ENCODE data around the gene EPN1. TPM values are rescaled to one million over a fixed set of nuclear protein-coding genes. Genes with fewer than 3 reads are reported as not detected.

EPN1 gene
- polyA plus RNA-seq, 1 of the 3 experiments (the other 2 are of a cell fraction): 134 TPM

GRCh38 chr19:55636723-55637122, 38.3 kb upstream of the EPN1 start:
- WGBS (ENCODE audit: low lambda C conversion rate): 88% methylated on average over 4 of the region's 4 CpGs
- no peaks in the 10 kb centered on the region for H3K9me3 ChIP-seq

GRCh38 chr19:55637534-55637933, 37.5 kb upstream of the EPN1 start:
- Histone ChIP-seq H3K79me2 (ENCODE audit: insufficient read depth) (peaks cover 72% of the 10 kb centered on the region), H3K4me1 (ENCODE audit: control insufficient read depth in 1 of 2, insufficient read depth in 2 of 2, low read depth in 1 of 2, low read length in 1 of 2) (peaks cover 8 to 29% of the 10 kb centered on the region in 2 experiments; a peak in 1 of 4 replicates), H3F3A (replicated peaks; ENCODE audit: insufficient read depth) (peaks cover 36% of the 10 kb centered on the region), H3K27ac (ENCODE audit: low read depth in 2 of 2, low read length in 1 of 2) (no peak overlapping the region), H3K9me2 (no peaks in the 10 kb centered on the region), H3K4me3 (ENCODE audit: low read depth in 2 of 2, low read length in 1 of 2) (no peak overlapping the region), H3K27me3 (ENCODE audit: insufficient read depth) (no peaks in the 10 kb centered on the region), H4K20me1 (ENCODE audit: insufficient read depth) (no peaks in the 10 kb centered on the region), H2AFZ (ENCODE audit: low read depth) (no peak overlapping the region), H3K9me3 (no peaks in the 10 kb centered on the region), H3K4me2 (peak overlapping the region; percentile 15; the same call in 1 of the 2 replicates), H3K36me3 (replicated peaks in 1 of 2; ENCODE audit: control insufficient read depth in 1 of 2, insufficient read depth in 2 of 2, low read length in 1 of 2) (peaks cover 0 to 6% of the 10 kb centered on the region in 2 experiments), H3K9ac (no peak overlapping the region)
- DNase-seq: peak; percentile 1
- 76% methylated on average over 11 of the region's 11 CpGs for WGBS (ENCODE audit: low lambda C conversion rate)
- ChIA-PET POLR2A (interaction anchor here (1.6 kb wide), 1 partner anchor 13 kb away, joined by 4 read pairs; the partner anchor contains the start of gene ZNF784), CTCF (interaction anchor here (0.8 to 5.0 kb wide), 5 partner anchors 10 to 548 kb away, joined by 3 to 28 read pairs (median 6); partner anchors contain the start of gene CCDC106)
- TF ChIP-seq FOXJ3 (CRISPR knock-in tag; IDR thresholded peaks at IDR 0.05) (no peak), SMC3 (IDR thresholded peaks at IDR 0.05; ENCODE audit: low read depth, low read length) (no peak), POLR2AphosphoS5 (IDR thresholded peaks at IDR 0.05; ENCODE audit: low read depth, low read length) (no peak), NRF1 (IDR thresholded peaks at IDR 0.05; ENCODE audit: low read depth, low read length) (no peak), YY1 (IDR thresholded peaks at IDR 0.05; ENCODE audit: low read depth) (no peak), TEAD4 (IDR thresholded peaks at IDR 0.05; ENCODE audit: borderline replicate concordance, insufficient read depth) (no peak), RXRA (IDR thresholded peaks at IDR 0.05; ENCODE audit: borderline replicate concordance, low read depth) (no peak), FOXM1 (IDR thresholded peaks at IDR 0.05; ENCODE audit: low read depth) (no peak), TCF12 (IDR thresholded peaks at IDR 0.05) (no peak), JUND (IDR thresholded peaks at IDR 0.05) (no peak)
- TF ChIP-seq, protein P1, sequence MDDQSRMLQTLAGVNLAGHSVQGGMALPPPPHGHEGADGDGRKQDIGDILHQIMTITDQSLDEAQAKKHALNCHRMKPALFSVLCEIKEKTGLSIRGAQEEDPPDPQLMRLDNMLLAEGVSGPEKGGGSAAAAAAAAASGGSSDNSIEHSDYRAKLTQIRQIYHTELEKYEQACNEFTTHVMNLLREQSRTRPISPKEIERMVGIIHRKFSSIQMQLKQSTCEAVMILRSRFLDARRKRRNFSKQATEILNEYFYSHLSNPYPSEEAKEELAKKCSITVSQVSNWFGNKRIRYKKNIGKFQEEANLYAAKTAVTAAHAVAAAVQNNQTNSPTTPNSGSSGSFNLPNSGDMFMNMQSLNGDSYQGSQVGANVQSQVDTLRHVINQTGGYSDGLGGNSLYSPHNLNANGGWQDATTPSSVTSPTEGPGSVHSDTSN (IDR thresholded peaks at IDR 0.05): no peak
- TF ChIP-seq, protein P2, sequence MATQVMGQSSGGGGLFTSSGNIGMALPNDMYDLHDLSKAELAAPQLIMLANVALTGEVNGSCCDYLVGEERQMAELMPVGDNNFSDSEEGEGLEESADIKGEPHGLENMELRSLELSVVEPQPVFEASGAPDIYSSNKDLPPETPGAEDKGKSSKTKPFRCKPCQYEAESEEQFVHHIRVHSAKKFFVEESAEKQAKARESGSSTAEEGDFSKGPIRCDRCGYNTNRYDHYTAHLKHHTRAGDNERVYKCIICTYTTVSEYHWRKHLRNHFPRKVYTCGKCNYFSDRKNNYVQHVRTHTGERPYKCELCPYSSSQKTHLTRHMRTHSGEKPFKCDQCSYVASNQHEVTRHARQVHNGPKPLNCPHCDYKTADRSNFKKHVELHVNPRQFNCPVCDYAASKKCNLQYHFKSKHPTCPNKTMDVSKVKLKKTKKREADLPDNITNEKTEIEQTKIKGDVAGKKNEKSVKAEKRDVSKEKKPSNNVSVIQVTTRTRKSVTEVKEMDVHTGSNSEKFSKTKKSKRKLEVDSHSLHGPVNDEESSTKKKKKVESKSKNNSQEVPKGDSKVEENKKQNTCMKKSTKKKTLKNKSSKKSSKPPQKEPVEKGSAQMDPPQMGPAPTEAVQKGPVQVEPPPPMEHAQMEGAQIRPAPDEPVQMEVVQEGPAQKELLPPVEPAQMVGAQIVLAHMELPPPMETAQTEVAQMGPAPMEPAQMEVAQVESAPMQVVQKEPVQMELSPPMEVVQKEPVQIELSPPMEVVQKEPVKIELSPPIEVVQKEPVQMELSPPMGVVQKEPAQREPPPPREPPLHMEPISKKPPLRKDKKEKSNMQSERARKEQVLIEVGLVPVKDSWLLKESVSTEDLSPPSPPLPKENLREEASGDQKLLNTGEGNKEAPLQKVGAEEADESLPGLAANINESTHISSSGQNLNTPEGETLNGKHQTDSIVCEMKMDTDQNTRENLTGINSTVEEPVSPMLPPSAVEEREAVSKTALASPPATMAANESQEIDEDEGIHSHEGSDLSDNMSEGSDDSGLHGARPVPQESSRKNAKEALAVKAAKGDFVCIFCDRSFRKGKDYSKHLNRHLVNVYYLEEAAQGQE (IDR thresholded peaks at IDR 0.05; ENCODE audit: low read depth, low read length): no peak

More at GRCh38 chr19:55636723-55637122, 38.3 kb upstream of the EPN1 start:
- no peaks in the 10 kb centered on the region for H3K9me2 ChIP-seq
- H3K27me3 ChIP-seq (ENCODE audit: insufficient read depth): no peaks in the 10 kb centered on the region
- ChIA-PET CTCF (interaction anchor here (0.9 to 5.0 kb wide), 6 partner anchors 12 to 495 kb away, joined by 3 to 28 read pairs (median 4); partner anchors contain the start of genes ZNF784 and ZNF865), POLR2A (interaction anchor here (0.6 to 1.6 kb wide), 3 partner anchors 12 to 52 kb away, joined by 3 to 4 read pairs (median 3); partner anchors contain the start of gene ZNF784)
- peaks cover 36% of the 10 kb centered on the region for H3F3A ChIP-seq (replicated peaks; ENCODE audit: insufficient read depth)
- no peaks in the 10 kb centered on the region for H4K20me1 ChIP-seq (ENCODE audit: insufficient read depth)
- no peak overlapping the region for H2AFZ ChIP-seq (ENCODE audit: low read depth)
- peaks cover 8 to 28% of the 10 kb centered on the region in 2 experiments; a peak in 1 of 4 replicates for H3K4me1 ChIP-seq (ENCODE audit: control insufficient read depth in 1 of 2, insufficient read depth in 2 of 2, low read depth in 1 of 2, low read length in 1 of 2)
- peak overlapping the region in 1 of 2 experiments; percentile 86; a peak in 1 of 4 replicates for H3K4me3 ChIP-seq (ENCODE audit: low read depth in 2 of 2, low read length in 1 of 2)
- H3K36me3 ChIP-seq (replicated peaks in 1 of 2; ENCODE audit: control insufficient read depth in 1 of 2, insufficient read depth in 2 of 2, low read length in 1 of 2): peaks cover 0 to 6% of the 10 kb centered on the region in 2 experiments
- no peak overlapping the region for H3K27ac ChIP-seq (ENCODE audit: low read depth in 2 of 2, low read length in 1 of 2)
- DNase-seq: no peak
- no peak overlapping the region; the same call in 1 of the 2 replicates for H3K9ac ChIP-seq
- H3K4me2 ChIP-seq: peak overlapping the region; percentile 97
- peaks cover 65% of the 10 kb centered on the region for H3K79me2 ChIP-seq (ENCODE audit: insufficient read depth)
- TF ChIP-seq ELF1 (IDR thresholded peaks at IDR 0.05) (no peak), NFIC (IDR thresholded peaks at IDR 0.05; ENCODE audit: borderline replicate concordance) (no peak), TAF1 (IDR thresholded peaks at IDR 0.05; ENCODE audit: borderline replicate concordance, low read depth, low read length) (no peak), ZBTB33 (IDR thresholded peaks at IDR 0.05; ENCODE audit: borderline replicate concordance, low read depth) (no peak), NRF1 (IDR thresholded peaks at IDR 0.05; ENCODE audit: low read depth, low read length) (no peak), SMC3 (IDR thresholded peaks at IDR 0.05; ENCODE audit: low read depth, low read length) (no peak), RCOR1 (IDR thresholded peaks at IDR 0.05; ENCODE audit: low read length) (no peak), EZH2phosphoT487 (IDR thresholded peaks at IDR 0.05; ENCODE audit: borderline replicate concordance, low read depth) (no peak), YY1 (IDR thresholded peaks at IDR 0.05; ENCODE audit: low read depth) (no peak), FOSL2 (IDR thresholded peaks at IDR 0.05; ENCODE audit: borderline replicate concordance, low read depth) (no peak)

Data from SK-N-SH (cell line).